Prostate gland (tissue), 2 donors: ENCODE data around the gene ZNF80. TPM values are rescaled to one million over a fixed set of nuclear protein-coding genes. Genes with fewer than 3 reads are reported as not detected.

Experiments used
- DNase-seq: peaks from one replicate; pipeline ENCODE4 v3.0.0-alpha.2; 2019; ENCODE audit warnings: low spot score
- H3K27ac ChIP-seq, 2 donors: fragments of 200-600 bp; sonication (generic); 2 replicates each; pipeline ENCODE4 v1.5.1; 2017 to 2019
- H3K27me3 ChIP-seq: fragments of 200-600 bp; sonication (generic); replicated peaks from 2 replicates; pipeline ENCODE4 v1.5.1; 2019; ENCODE audit not compliant: insufficient read depth
- H3K36me3 ChIP-seq, 2 donors: fragments of 200-600 bp; sonication (generic); 1 replicate in 1 of 2; 2 replicates in 1 of 2; pipeline versions ENCODE4 v1.5.1 to v1.8.1; 2017 to 2019
- H3K4me1 ChIP-seq: fragments of 200-600 bp; sonication (generic); replicated peaks from 2 replicates; pipeline ENCODE4 v1.5.1; 2019
- H3K4me3 ChIP-seq, 2 donors: fragments of 200-600 bp; sonication (generic); 2 replicates each; pipeline ENCODE4 v1.5.1; 2017 to 2019
- H3K9me3 ChIP-seq: fragments of 200-600 bp; sonication (generic); 2 replicates; pipeline ENCODE4 v1.5.1; 2017
- POLR2A ChIP-seq: fragments of 450-650 bp; IDR thresholded peaks from one replicate; pipeline ENCODE4 v1.6.1; 2016; ENCODE audit warnings: antibody characterized with exemption, mild to moderate bottlenecking
- POLR2AphosphoS5 ChIP-seq: sonication (generic); formaldehyde crosslinking; IDR thresholded peaks from one replicate; pipeline ENCODE4 v1.6.1; 2017; ENCODE audit warnings: antibody characterized with exemption
- WGBS: methylation state at CpG from one replicate; pipeline ENCODE4 v1.1.5; 2018; 5-methylcytosine and 5-hydroxymethylcytosine counted together
- intact Hi-C: fragments of 100-400 bp; cut with DNase I; formaldehyde crosslinking; loops from one replicate; pipeline ENCODE4 v1.14.2; 2022
- total RNA-seq, 2 donors: library from RNA; depleted of rRNA; stranded (reverse); fragments of >200 nt; gene quantifications; one replicate each; pipeline ENCODE4 v1.1.0, GENCODE V29; 2016
- TF ChIP-seq, protein P1 (sequence below), 4 experiments: fragments of 200-600 bp in 2 of 4; fragments of 450-650 bp in 2 of 4; sonication (generic) in 2 of 4; IDR thresholded peaks; 1 replicate in 3 of 4; 2 replicates in 1 of 4; pipeline ENCODE4 v1.5.1; 2016 to 2019; ENCODE audit warnings: antibody characterized with exemption in 4 of 4, mild to moderate bottlenecking in 2 of 4, moderate library complexity in 2 of 4

ZNF80 gene
- total RNA-seq, 2 donors from 2014 or later = 0.62 TPM; not detected in 1

DNA sequence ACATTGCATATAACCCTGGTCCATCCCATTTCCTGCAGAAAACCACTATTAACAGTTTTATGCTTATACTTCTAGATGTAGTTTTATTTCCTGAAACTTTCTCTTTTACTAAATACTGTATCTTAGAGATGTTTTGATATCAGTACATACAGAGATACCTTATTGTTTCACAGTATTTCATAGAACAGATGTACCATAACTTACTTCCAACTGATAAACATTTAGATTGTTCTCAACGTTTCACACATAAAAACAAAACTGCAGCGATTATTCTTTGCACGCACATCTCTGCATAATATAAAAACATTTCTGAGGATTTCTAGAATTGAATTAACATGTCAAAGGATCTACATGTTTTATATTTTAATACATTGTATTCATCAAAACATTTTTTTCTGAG is 2.6 kb downstream of the ZNF80 start:
- H3K9me3 ChIP-seq = no peaks in the 10 kb centered on the region
- H3K4me1 ChIP-seq = no peaks in the 10 kb centered on the region
- intact Hi-C loops = no loop called here
- no peak for DNase-seq
- H3K27me3 ChIP-seq = no peaks in the 10 kb centered on the region
- WGBS = 48% methylated on average over 3 of the region's 3 CpGs
- H3K4me3 ChIP-seq = no peak overlapping the region
- TF ChIP-seq POLR2A = no peak
- TF ChIP-seq, protein P1, sequence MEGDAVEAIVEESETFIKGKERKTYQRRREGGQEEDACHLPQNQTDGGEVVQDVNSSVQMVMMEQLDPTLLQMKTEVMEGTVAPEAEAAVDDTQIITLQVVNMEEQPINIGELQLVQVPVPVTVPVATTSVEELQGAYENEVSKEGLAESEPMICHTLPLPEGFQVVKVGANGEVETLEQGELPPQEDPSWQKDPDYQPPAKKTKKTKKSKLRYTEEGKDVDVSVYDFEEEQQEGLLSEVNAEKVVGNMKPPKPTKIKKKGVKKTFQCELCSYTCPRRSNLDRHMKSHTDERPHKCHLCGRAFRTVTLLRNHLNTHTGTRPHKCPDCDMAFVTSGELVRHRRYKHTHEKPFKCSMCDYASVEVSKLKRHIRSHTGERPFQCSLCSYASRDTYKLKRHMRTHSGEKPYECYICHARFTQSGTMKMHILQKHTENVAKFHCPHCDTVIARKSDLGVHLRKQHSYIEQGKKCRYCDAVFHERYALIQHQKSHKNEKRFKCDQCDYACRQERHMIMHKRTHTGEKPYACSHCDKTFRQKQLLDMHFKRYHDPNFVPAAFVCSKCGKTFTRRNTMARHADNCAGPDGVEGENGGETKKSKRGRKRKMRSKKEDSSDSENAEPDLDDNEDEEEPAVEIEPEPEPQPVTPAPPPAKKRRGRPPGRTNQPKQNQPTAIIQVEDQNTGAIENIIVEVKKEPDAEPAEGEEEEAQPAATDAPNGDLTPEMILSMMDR (IDR thresholded peaks at IDR 0.05) = no peak
- H3K36me3 ChIP-seq = no peaks in the 10 kb centered on the region
- H3K27ac ChIP-seq = no peak overlapping the region

DNA sequence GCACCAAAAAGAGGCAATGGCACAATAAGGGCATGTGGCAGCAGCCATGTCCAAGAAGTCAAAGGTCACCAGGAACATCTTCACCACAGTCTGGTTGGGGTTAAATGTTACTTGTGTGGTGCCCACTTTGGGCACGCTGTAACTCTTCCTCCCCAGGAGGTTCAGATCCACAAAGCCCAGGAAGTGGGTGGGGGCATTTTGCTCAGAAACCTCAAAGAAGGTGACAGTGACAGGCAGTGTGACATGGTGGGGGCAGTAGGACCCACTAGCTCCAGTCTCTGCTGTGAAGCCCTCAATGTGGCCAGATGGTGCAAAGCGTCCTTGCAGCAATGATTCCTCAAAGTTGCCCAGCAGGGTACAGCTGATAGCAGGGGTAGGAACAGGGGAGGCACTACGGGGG is 5.8 kb downstream of the ZNF80 start:
- Histone ChIP-seq H3K4me3 (no peak overlapping the region), H3K9me3 (no peaks in the 10 kb centered on the region), H3K4me1 (no peaks in the 10 kb centered on the region), H3K27ac (no peak overlapping the region), H3K27me3 (no peaks in the 10 kb centered on the region), H3K36me3 (no peaks in the 10 kb centered on the region)
- no peak for TF ChIP-seq POLR2A
- TF ChIP-seq, protein P1 (IDR thresholded peaks at IDR 0.05) = no peak
- no peak for TF ChIP-seq POLR2AphosphoS5
- intact Hi-C loops = no loop called here
- 82% methylated on average over 3 of the region's 3 CpGs for WGBS
- DNase-seq = no peak

DNA sequence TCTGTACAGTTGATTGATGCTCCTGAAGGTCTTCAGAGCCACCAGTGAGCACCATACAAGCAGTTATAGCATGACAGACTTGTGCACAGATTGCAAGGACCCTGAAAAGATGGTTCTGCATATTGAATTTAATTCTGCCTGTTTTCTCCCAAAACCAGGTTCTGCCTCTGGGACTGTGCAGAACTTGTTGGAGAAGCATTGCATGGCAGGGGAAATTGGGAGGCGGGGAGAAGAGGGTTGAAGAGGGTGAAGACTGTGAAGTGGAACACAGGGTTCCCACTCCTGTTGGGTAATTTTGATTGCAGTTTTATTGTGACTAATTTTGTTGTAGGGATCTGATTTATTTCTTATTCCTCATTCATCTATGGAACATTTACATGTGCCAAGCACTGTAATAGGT is 10.3 kb downstream of the ZNF80 start:
- intact Hi-C loops = no loop called here
- Histone ChIP-seq H3K4me3 (no peak overlapping the region), H3K27me3 (no peaks in the 10 kb centered on the region), H3K9me3 (no peaks in the 10 kb centered on the region), H3K27ac (no peak overlapping the region), H3K4me1 (no peaks in the 10 kb centered on the region), H3K36me3 (no peaks in the 10 kb centered on the region)
- WGBS = 100% methylated on average over 1 of the region's 1 CpG
- no peak for TF ChIP-seq POLR2AphosphoS5
- TF ChIP-seq, protein P1 (IDR thresholded peaks at IDR 0.05) = no peak
- no peak for TF ChIP-seq POLR2A
- no peak for DNase-seq

DNA sequence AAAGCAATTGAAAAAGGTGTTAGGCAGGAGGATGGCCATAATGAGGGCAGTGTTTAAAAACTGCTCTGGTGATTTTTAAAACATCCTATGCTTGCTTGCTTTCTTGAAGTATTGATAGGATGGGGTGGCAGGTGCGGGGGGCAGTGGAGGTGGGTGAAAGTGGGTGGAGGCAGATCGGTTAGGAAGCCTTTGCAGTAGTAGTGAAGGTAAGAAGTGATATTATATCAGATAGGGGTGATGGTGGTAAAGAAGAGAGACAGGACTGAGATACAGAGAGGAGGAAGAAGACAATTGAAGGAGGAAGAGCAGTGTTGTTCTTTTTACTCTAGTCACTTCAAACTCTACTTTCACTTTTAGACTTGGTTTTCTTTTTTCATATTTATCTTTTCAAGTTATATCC is 11.1 kb downstream of the ZNF80 start:
- no peak for DNase-seq
- no peaks in the 10 kb centered on the region for H3K4me1 ChIP-seq
- H3K27ac ChIP-seq = no peak overlapping the region
- no peaks in the 10 kb centered on the region for H3K9me3 ChIP-seq
- 93% methylated on average over 2 of the region's 2 CpGs for WGBS
- intact Hi-C loops = no loop called here
- no peaks in the 10 kb centered on the region for H3K27me3 ChIP-seq
- no peaks in the 10 kb centered on the region for H3K36me3 ChIP-seq
- no peak overlapping the region for H3K4me3 ChIP-seq
- TF ChIP-seq POLR2A = no peak
- TF ChIP-seq, protein P1 (IDR thresholded peaks at IDR 0.05) = no peak
- no peak for TF ChIP-seq POLR2AphosphoS5

DNA sequence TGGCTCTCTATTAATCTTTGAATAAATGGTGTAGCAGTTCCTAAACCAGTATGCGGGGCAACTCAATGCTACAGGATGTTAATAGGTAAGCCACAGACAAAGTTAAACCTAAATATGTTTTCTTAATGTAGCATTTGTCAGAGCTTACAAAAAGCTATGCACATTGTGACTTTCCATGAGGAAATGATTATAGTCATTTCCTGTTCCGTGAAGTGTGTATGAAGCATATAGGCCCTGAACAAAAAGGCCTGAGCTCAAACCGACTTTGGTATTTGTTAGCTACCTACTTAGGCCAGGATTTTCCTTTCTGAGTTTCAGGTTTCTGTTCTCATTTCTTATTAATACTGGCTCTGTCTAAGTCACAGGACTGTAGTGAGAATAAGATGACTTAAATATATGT is 14.2 kb downstream of the ZNF80 start:
- intact Hi-C loops = no loop called here
- no peak overlapping the region for H3K27ac ChIP-seq
- no peaks in the 10 kb centered on the region for H3K9me3 ChIP-seq
- 85% methylated on average over 3 of the region's 3 CpGs for WGBS
- TF ChIP-seq POLR2A (no peak), POLR2AphosphoS5 (no peak)
- TF ChIP-seq, protein P1 (IDR thresholded peaks at IDR 0.05) = no peak
- no peaks in the 10 kb centered on the region for H3K36me3 ChIP-seq
- no peak for DNase-seq
- H3K4me1 ChIP-seq = no peaks in the 10 kb centered on the region
- H3K4me3 ChIP-seq = no peak overlapping the region
- H3K27me3 ChIP-seq = no peaks in the 10 kb centered on the region
